Liver (tissue), 9 donors: ENCODE results near the gene RNF225. TPM values are rescaled to one million over a fixed set of nuclear protein-coding genes. Genes with fewer than 3 reads are reported as not detected.
"Not testable (repeated sequence)": the region's sequence is repeated elsewhere in the genome, so short reads cannot be mapped to it uniquely, and the experiment has no call there.

Experiments
- DNase-seq: peaks from one replicate; pipeline ENCODE4 v3.0.0-alpha.2; 2017; ENCODE audit warnings: low spot score
- H3K27ac ChIP-seq, 2 donors: one replicate each; pipeline ENCODE4 v1.7.0; 2013; ENCODE audit warnings: inconsistent platforms in 2 of 2, low read length in 2 of 2, control low read depth in 1 of 2, low read depth in 1 of 2, mild to moderate bottlenecking in 1 of 2
- H3K27me3 ChIP-seq, 4 donors: one replicate each; pipeline versions ENCODE4 v1.6.1 to v1.7.0; 2013; ENCODE audit warnings: low read length in 3 of 4, inconsistent platforms in 1 of 4, mild to moderate bottlenecking in 1 of 4, moderate library complexity in 1 of 4; ENCODE audit not compliant: control insufficient read depth in 4 of 4, insufficient read depth in 4 of 4
- H3K36me3 ChIP-seq, 4 donors: one replicate each; pipeline versions ENCODE4 v1.6.1 to v1.7.0; 2013; ENCODE audit warnings: low read length in 3 of 4, mild to moderate bottlenecking in 3 of 4, low read depth in 1 of 4, moderate library complexity in 1 of 4; ENCODE audit not compliant: control insufficient read depth in 4 of 4, insufficient read depth in 3 of 4
- H3K4me1 ChIP-seq, 4 donors: one replicate each; pipeline versions ENCODE4 v1.6.1 to v1.7.0; 2013; ENCODE audit warnings: low read length in 3 of 4, mild to moderate bottlenecking in 3 of 4, moderate library complexity in 1 of 4; ENCODE audit not compliant: control insufficient read depth in 4 of 4, insufficient read depth in 4 of 4
- H3K4me3 ChIP-seq, 3 donors: one replicate each; pipeline versions ENCODE4 v1.6.1 to v1.7.0; 2013; ENCODE audit warnings: low read length in 3 of 3, control low read depth in 1 of 3, low read depth in 1 of 3, mild to moderate bottlenecking in 1 of 3
- H3K9ac ChIP-seq, 2 donors: one replicate each; pipeline ENCODE4 v1.7.0; 2013; ENCODE audit warnings: low read length in 2 of 2, mild to moderate bottlenecking in 2 of 2, moderate library complexity in 2 of 2, control low read depth in 1 of 2, low read depth in 1 of 2
- H3K9me3 ChIP-seq, 4 donors: one replicate each; pipeline versions ENCODE4 v1.6.1 to v1.7.0; 2013; ENCODE audit warnings: low read length in 3 of 4; ENCODE audit not compliant: control insufficient read depth in 4 of 4
- ATF3 ChIP-seq: IDR thresholded peaks from 2 replicates; pipeline ENCODE4 v1.6.1; 2016; ENCODE audit warnings: antibody characterized with exemption
- EGR1 ChIP-seq, 2 donors: IDR thresholded peaks; 2 replicates each; pipeline ENCODE4 v1.6.1; 2016 to 2018; ENCODE audit warnings: antibody characterized with exemption in 2 of 2, low read depth in 2 of 2
- GABPA ChIP-seq, 2 donors: IDR thresholded peaks in 1 of 2; conservative IDR thresholded peaks in 1 of 2; 2 replicates each; pipeline ENCODE4 v1.6.1; 2016; ENCODE audit warnings: antibody characterized with exemption in 2 of 2, mild to moderate bottlenecking in 1 of 2, moderate library complexity in 1 of 2
- HNF4A ChIP-seq, 2 donors: conservative IDR thresholded peaks; 2 replicates each; pipeline ENCODE4 v1.6.1; 2016; ENCODE audit warnings: antibody characterized with exemption in 2 of 2, mild to moderate bottlenecking in 2 of 2
- HNF4G ChIP-seq: IDR thresholded peaks from 2 replicates; pipeline ENCODE4 v1.6.1; 2016; ENCODE audit warnings: antibody characterized with exemption
- MAX ChIP-seq: IDR thresholded peaks from 2 replicates; pipeline ENCODE4 v1.6.1; 2016; ENCODE audit warnings: antibody characterized with exemption
- NR2F2 ChIP-seq: IDR thresholded peaks from 2 replicates; pipeline ENCODE4 v1.6.1; 2016; ENCODE audit warnings: antibody characterized with exemption
- RAD21 ChIP-seq, 2 donors: IDR thresholded peaks; 2 replicates each; pipeline ENCODE4 v1.6.1; 2016; ENCODE audit warnings: antibody characterized with exemption in 2 of 2, mild to moderate bottlenecking in 2 of 2
- REST ChIP-seq: IDR thresholded peaks from 2 replicates; pipeline ENCODE4 v1.6.1; 2016; ENCODE audit warnings: antibody characterized with exemption, mild to moderate bottlenecking
- RXRA ChIP-seq, 2 donors: IDR thresholded peaks; 2 replicates each; pipeline ENCODE4 v1.6.1; 2017 to 2018; ENCODE audit warnings: antibody characterized with exemption in 2 of 2, mild to moderate bottlenecking in 1 of 2
- SP1 ChIP-seq: IDR thresholded peaks from 2 replicates; pipeline ENCODE4 v1.6.1; 2018; ENCODE audit warnings: antibody characterized with exemption, mild to moderate bottlenecking
- TAF1 ChIP-seq: conservative IDR thresholded peaks from 2 replicates; pipeline ENCODE4 v1.6.1; 2016; ENCODE audit warnings: antibody characterized with exemption, mild to moderate bottlenecking
- ZBTB33 ChIP-seq: IDR thresholded peaks from 2 replicates; pipeline ENCODE4 v1.6.1; 2016; ENCODE audit warnings: antibody characterized with exemption
- WGBS: extraction: QIAGEN DNeasy Blood & Tissue Kit; methylation state at CpG from one replicate; pipeline ENCODE4 v1.1.7; 2013; 5-methylcytosine and 5-hydroxymethylcytosine counted together
- polyA plus RNA-seq, 2 donors: library from polyadenylated mRNA; stranded (reverse) in 1 of 2; unstranded in 1 of 2; fragments of 200-250 nt in 1 of 2; fragments of >200 nt in 1 of 2; fragmentation: Nextera tagmentation in 1 of 2; extraction: Ambion mirVana in 1 of 2; gene quantifications; one replicate each; pipeline versions ENCODE4 v1.2.1 to v1.2.3, GENCODE V29; 2013 to 2015
- total RNA-seq, 2 donors: library from RNA; depleted of rRNA; stranded (reverse); fragments of >200 nt; gene quantifications; one replicate each; pipeline ENCODE4 v1.2.3, GENCODE V29; 2014
- donor health status: healthy.
- donor health status: healthy.
- donor health status: healthy.
- donor health status: healthy.
- donor health status: healthy.

The RNF225 gene
- total and polyA plus RNA-seq, 4 donors: not detected

- 41% methylated on average over 12 of the region's 12 CpGs for WGBS
These were observed 47.4 kb upstream of the RNF225 start for GRCh38 chr19:58348080-58348479.

GRCh38 chr19:58349590-58349989 is 45.9 kb upstream of the RNF225 start:
- H3K4me3 ChIP-seq: peak overlapping the region in 1 of 3 donors; percentile 65
- 30% methylated on average over 8 of the region's 8 CpGs for WGBS

More at GRCh38 chr19:58348080-58348479, 47.4 kb upstream of the RNF225 start:
- Histone ChIP-seq H3K4me1 (peaks cover 14 to 53% (median 44%) of the 10 kb centered on the region in 4 donors), H3K27ac (peak overlapping the region; percentile 41 to 68), H3K4me3 (peak overlapping the region in 1 of 3 donors; percentile 43)
- not testable (repeated sequence) for DNase-seq, H3K9me3 ChIP-seq, H3K9ac ChIP-seq, H3K36me3 ChIP-seq, H3K27me3 ChIP-seq
- TF ChIP-seq RAD21 (IDR thresholded peaks at IDR 0.05) (peak in 1 of 2 donors; percentile 8), HNF4A (conservative IDR thresholded peaks at IDR 0.05) (peak; percentile 47 to 61), SP1 (peak; percentile 8), RXRA (IDR thresholded peaks at IDR 0.05) (peak; percentile 23 to 44)

More at GRCh38 chr19:58349590-58349989, 45.9 kb upstream of the RNF225 start:
- H3K9ac ChIP-seq: no peak overlapping the region
- H3K4me1 ChIP-seq: peaks cover 19 to 65% (median 56%) of the 10 kb centered on the region in 4 donors
- no peaks in the 10 kb centered on the region for H3K9me3 ChIP-seq
- peaks cover 0 to 6% (median 2%) of the 10 kb centered on the region in 4 donors for H3K36me3 ChIP-seq
- no peaks in the 10 kb centered on the region for H3K27me3 ChIP-seq
- DNase-seq: no peak
- TF ChIP-seq HNF4A (conservative IDR thresholded peaks at IDR 0.05) (peak; percentile 46 to 54), TAF1 (no peak), REST (no peak), RXRA (IDR thresholded peaks at IDR 0.05) (peak; percentile 33 to 38), GABPA (IDR thresholded peaks at IDR 0.05 in 1 of 2, conservative IDR thresholded peaks at IDR 0.05 in 1 of 2) (no peak), ATF3 (no peak), ZBTB33 (no peak), MAX (no peak), EGR1 (IDR thresholded peaks at IDR 0.05; ENCODE audit: low read depth in 2 of 2) (no peak), NR2F2 (peak; percentile 25), HNF4G (no peak)
- peak overlapping the region; percentile 24 to 37 for H3K27ac ChIP-seq
